Transverse colon (tissue), 4 donors: ENCODE results near the gene HLA-B. TPM values are rescaled to one million over a fixed set of nuclear protein-coding genes. Genes with fewer than 3 reads are reported as not detected.

Experiments used
- DNase-seq: peaks from one replicate; pipeline ENCODE4 v3.0.0-alpha.2; 2019
- H3K27ac ChIP-seq, 4 donors: fragments of 200-600 bp; sonication (generic); 2 replicates each; pipeline ENCODE4 v1.5.1; 2016 to 2018; ENCODE audit warnings: inconsistent platforms in 4 of 4
- H3K27me3 ChIP-seq: fragments of 200-600 bp; sonication (generic); 2 replicates; pipeline ENCODE4 v1.5.1; 2017; ENCODE audit warnings: inconsistent platforms
- H3K36me3 ChIP-seq, 4 donors: fragments of 200-600 bp; sonication (generic); 2 replicates each; pipeline ENCODE4 v1.5.1; 2017 to 2019; ENCODE audit warnings: inconsistent platforms in 4 of 4
- H3K4me1 ChIP-seq, 4 donors: fragments of 200-600 bp; sonication (generic); 2 replicates each; pipeline ENCODE4 v1.5.1; 2017 to 2020; ENCODE audit warnings: inconsistent platforms in 4 of 4
- H3K4me3 ChIP-seq, 4 donors: fragments of 200-600 bp; sonication (generic); 1 replicate in 1 of 4; 2 replicates in 3 of 4; pipeline versions ENCODE4 v1.5.1 to v1.6.1; 2017 to 2019; ENCODE audit warnings: inconsistent platforms in 4 of 4
- H3K9me3 ChIP-seq, 2 donors: fragments of 200-600 bp; sonication (generic); 2 replicates each; pipeline ENCODE4 v1.5.1; 2017 to 2019; ENCODE audit warnings: inconsistent platforms in 2 of 2
- CTCF ChIP-seq, 5 experiments: fragments of 200-600 bp in 3 of 5; fragments of 450-650 bp in 2 of 5; sonication (generic) in 3 of 5; IDR thresholded peaks; 1 replicate in 2 of 5; 2 replicates in 3 of 5; pipeline ENCODE4 v1.5.1; 2016 to 2017; ENCODE audit warnings: antibody characterized with exemption in 5 of 5, inconsistent platforms in 3 of 5, mild to moderate bottlenecking in 2 of 5, moderate library complexity in 1 of 5
- EP300 ChIP-seq: sonication (generic); formaldehyde crosslinking; IDR thresholded peaks from one replicate; pipeline ENCODE4 v1.6.1; 2017; ENCODE audit warnings: antibody characterized with exemption, low read depth
- POLR2A ChIP-seq: fragments of 450-650 bp; IDR thresholded peaks from one replicate; pipeline ENCODE4 v1.6.1; 2016; ENCODE audit warnings: antibody characterized with exemption, mild to moderate bottlenecking, moderate library complexity
- POLR2AphosphoS5 ChIP-seq, 3 donors: sonication (generic); formaldehyde crosslinking; IDR thresholded peaks; one replicate each; pipeline ENCODE4 v1.6.1; 2016; ENCODE audit warnings: antibody characterized with exemption in 3 of 3
- WGBS, 2 donors: methylation state at CpG; one replicate each; pipeline ENCODE4 v1.1.5; 2018; ENCODE audit warnings: low coverage in 1 of 2; 5-methylcytosine and 5-hydroxymethylcytosine counted together
- in situ Hi-C, 4 donors: fragments of 200-750 bp; cut with MboI; loops; one replicate each; pipeline versions ENCODE4 v1.15.0 to v1.15.1; 2017; ENCODE audit warnings: low sequenced_read_pairs in 3 of 4, low pct_ligation_motif_present in 1 of 4, low pct_unique_long_range_greater_than_20kb in 1 of 4
- intact Hi-C: fragments of 100-400 bp; cut with DNase I; formaldehyde crosslinking; loops from one replicate; pipeline ENCODE4 v1.15.1; 2023; ENCODE audit warnings: low total_unique reads
- total RNA-seq, 4 donors: library from RNA; depleted of rRNA; stranded (reverse); fragments of >200 nt; gene quantifications; one replicate each; pipeline ENCODE4 v1.1.0, GENCODE V29; 2016

HLA-B gene
- total RNA-seq, 4 donors from 2014 or later, result 915 to 3,432 (median 2,814) TPM

GRCh38 chr6:31366693-31367470 lies 9.9 kb upstream of the HLA-B start:
- peak overlapping the region in 1 of 4 donors; percentile 36 for H3K4me3 ChIP-seq
- in situ Hi-C loops (loop anchor here (5.0 to 10.0 kb wide), 4 partner anchors 172 to 232 kb away; partner anchors contain the start of gene PSORS1C2 (in 3 of the 4)), intact Hi-C loops (loop anchor here (1.0 to 5.0 kb wide), 3 partner anchors 96 to 230 kb away; partner anchors contain the start of gene PSORS1C2)
- 10% methylated on average over 27 of the region's 30 CpGs; no CpG with 5 or more reads in 1 of the 2 donors for WGBS, 2 donors
- TF ChIP-seq POLR2AphosphoS5 (IDR thresholded peaks at IDR 0.05) (peak in 1 of 3 donors; percentile 26), POLR2A (no peak), EP300 (no peak), CTCF (IDR thresholded peaks at IDR 0.05) (peak; percentile 91 to 98 (median 92))
- peaks cover 1 to 2% of the 10 kb centered on the region in 2 donors for H3K9me3 ChIP-seq
- peaks cover 33% of the 10 kb centered on the region for H3K27me3 ChIP-seq
- peaks cover 0 to 4% (median 2%) of the 10 kb centered on the region in 4 donors for H3K4me1 ChIP-seq
- H3K36me3 ChIP-seq, result no peaks in the 10 kb centered on the region
- H3K27ac ChIP-seq, result no peak overlapping the region
- peak; percentile 90 for DNase-seq

DNA sequence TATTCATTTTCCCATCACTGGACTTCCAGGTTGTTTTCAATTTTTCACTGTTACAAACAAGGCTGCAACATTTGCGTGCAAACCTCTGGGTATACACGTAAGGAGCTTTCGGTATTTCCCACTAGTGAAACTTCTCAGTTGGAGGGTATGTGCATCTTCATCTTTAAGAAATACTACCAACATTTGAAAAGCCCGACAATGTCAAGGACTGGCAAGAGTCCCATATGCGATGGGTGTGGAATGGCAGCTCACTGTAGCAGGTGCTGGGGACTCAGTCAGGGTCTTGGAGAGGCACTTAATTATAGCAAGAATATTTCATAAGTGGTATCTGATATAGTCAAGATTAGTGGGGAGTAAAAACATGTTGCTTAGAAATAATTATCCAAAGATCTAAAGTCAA lies 8.9 kb upstream of the HLA-B start:
- Histone ChIP-seq H3K9me3 (no peaks in the 10 kb centered on the region), H3K4me3 (no peak overlapping the region), H3K36me3 (no peaks in the 10 kb centered on the region), H3K27me3 (peaks cover 33% of the 10 kb centered on the region), H3K4me1 (peaks cover 0 to 4% (median 2%) of the 10 kb centered on the region in 4 donors), H3K27ac (no peak overlapping the region)
- TF ChIP-seq CTCF (IDR thresholded peaks at IDR 0.05) (no peak), POLR2AphosphoS5 (IDR thresholded peaks at IDR 0.05) (no peak)
- DNase-seq, result no peak
- 74 to 80% methylated on average over 5 of the region's 5 CpGs for WGBS, 2 donors
- in situ Hi-C loops (loop anchor here (5.0 to 10.0 kb wide), 4 partner anchors 171 to 231 kb away; partner anchors contain the start of gene PSORS1C2 (in 3 of the 4)), intact Hi-C loops (loop anchor here (5.0 kb wide), 2 partner anchors 169 to 229 kb away; partner anchors contain the start of gene PSORS1C2)

- H3K36me3 ChIP-seq, result no peaks in the 10 kb centered on the region
- no peak for DNase-seq
- no peak overlapping the region for H3K4me3 ChIP-seq
Observed at GRCh38 chr6:31363811-31364210, 6.8 kb upstream of the HLA-B start.

More at GRCh38 chr6:31363811-31364210, 6.8 kb upstream of the HLA-B start:
- no peak overlapping the region for H3K27ac ChIP-seq
- intact Hi-C loops, result no loop called here
- in situ Hi-C loops, result loop anchor here in 3 of 4 donors (5.0 to 10.0 kb wide), 3 partner anchors 169 to 229 kb away; partner anchors contain the start of gene PSORS1C2 (in 2 of the 3)
- H3K27me3 ChIP-seq, result peaks cover 18% of the 10 kb centered on the region
- TF ChIP-seq EP300 (no peak), CTCF (IDR thresholded peaks at IDR 0.05) (no peak), POLR2A (no peak), POLR2AphosphoS5 (IDR thresholded peaks at IDR 0.05) (no peak)
- no peaks in the 10 kb centered on the region for H3K9me3 ChIP-seq
- peaks cover 0 to 4% (median 2%) of the 10 kb centered on the region in 4 donors for H3K4me1 ChIP-seq
